GM11168 (cell line): ENCODE results near the gene COBL.
"Not testable (repeated sequence)": the region's sequence is repeated elsewhere in the genome, so short reads cannot be mapped to it uniquely, and the experiment has no call there.

ENCODE experiments used
- in situ Hi-C: fragments of 300-500 bp; cut with MboI; formaldehyde crosslinking; loops from one replicate; pipeline ENCODE4 v1.12.0; 2022; ENCODE audit warnings: low sequenced_read_pairs; ENCODE audit not compliant: unreplicated experiment

COBL gene

GRCh38 chr7:50994753-50995319 is 321.8 kb downstream of the COBL start:
- in situ Hi-C loops: no loop called here

- in situ Hi-C loops: not testable (repeated sequence)
Measured at GRCh38 chr7:50990214-50990613, 326.4 kb downstream of the COBL start.

GRCh38 chr7:50988988-50989387 is 327.6 kb downstream of the COBL start:
- in situ Hi-C loops: no loop called here

GRCh38 chr7:50988465-50988864 is 328.1 kb downstream of the COBL start:
- in situ Hi-C loops: no loop called here

- in situ Hi-C loops: no loop called here
Measured at GRCh38 chr7:50985096-50985495, 331.5 kb downstream of the COBL start.

GRCh38 chr7:50983850-50984249 is 332.8 kb downstream of the COBL start:
- in situ Hi-C loops: no loop called here

GRCh38 chr7:50982626-50983025 is 334.0 kb downstream of the COBL start:
- in situ Hi-C loops: no loop called here

GRCh38 chr7:50981743-50982142 is 334.9 kb downstream of the COBL start:
- in situ Hi-C loops: no loop called here

GRCh38 chr7:50980411-50980810 is 336.2 kb downstream of the COBL start:
- in situ Hi-C loops: no loop called here

- in situ Hi-C loops: no loop called here
Measured at GRCh38 chr7:50978633-50979215, 337.9 kb downstream of the COBL start.

- in situ Hi-C loops: no loop called here
Measured at GRCh38 chr7:50977421-50977820, 339.2 kb downstream of the COBL start.

- in situ Hi-C loops: no loop called here
Measured at GRCh38 chr7:50976064-50976463, 340.5 kb downstream of the COBL start.

GRCh38 chr7:50974240-50974639 is 342.4 kb downstream of the COBL start:
- in situ Hi-C loops: no loop called here

- in situ Hi-C loops: no loop called here
Measured at GRCh38 chr7:50973814-50974213, 342.8 kb downstream of the COBL start.

GRCh38 chr7:50970092-50970491 is 346.5 kb downstream of the COBL start:
- in situ Hi-C loops: no loop called here
